HCT116 (cell line): Measurements from ENCODE around the gene KIF26B. TPM values are rescaled to one million over a fixed set of nuclear protein-coding genes. Genes with fewer than 3 reads are reported as not detected.

Experiments
- ATAC-seq: fragments of 200-7000 bp; cut with Tn5 transposase; 2 replicates; pipeline ENCODE4 v1.9.1; 2020; ENCODE audit warnings: mild to moderate bottlenecking, moderate library complexity
- BruUV-seq: library from RNA; stranded (reverse); fragments of 400-500 nt; replicated peaks from 2 replicates; lab custom pipeline; 2021; lab: Mats Ljungman, UMichigan
- CTCF ChIA-PET: fragments of 300-600 bp; sonication (Branson Sonifier 250); formaldehyde crosslinking; loops from one replicate; lab custom pipeline; 2021; ENCODE audit warnings: antibody characterized with exemption; lab: Charles Lee
- POLR2A ChIA-PET: fragments of 300-600, 350-600 bp; sonication (Branson Sonifier 250); formaldehyde crosslinking; loops from one replicate; lab custom pipeline; 2021; ENCODE audit warnings: antibody characterized with exemption; lab: Charles Lee
- RAD21 ChIA-PET, 2 experiments: fragments of 300-600 bp; sonication (Branson Sonifier 250); formaldehyde crosslinking; loops; one replicate each; lab custom pipeline; 2023; ENCODE audit warnings: low total read pairs in 2 of 2; ENCODE audit not compliant: uncharacterized antibody in 2 of 2, unreplicated experiment in 2 of 2, low non-redundant PET in 1 of 2; lab: Charles Lee
- DNase-seq: peaks from one replicate; pipeline ENCODE4 v3.0.0-alpha.2; 2010; ENCODE audit warnings: low read depth, low spot score
- H2AFZ ChIP-seq: fragments of 200-600 bp; shearing (Covaris generic), sonication (generic); 2 replicates; pipeline ENCODE4 v1.6.1; 2017; ENCODE audit warnings: low read depth, mixed run types, mixed read lengths, antibody characterized with exemption, low read length; ENCODE audit not compliant: poor library complexity, severe bottlenecking
- H3K27ac ChIP-seq: 2 replicates; pipeline ENCODE4 v1.5.1; 2012; ENCODE audit warnings: low read depth, low read length
- H3K27me3 ChIP-seq: fragments of 200-600 bp; sonication (generic); 2 replicates; pipeline ENCODE4 v1.6.1; 2016; ENCODE audit warnings: mixed run types, low read length, mixed read lengths; ENCODE audit not compliant: insufficient read depth
- H3K36me3 ChIP-seq, 2 experiments: fragments of 200-500 bp in 1 of 2; fragments of 200-600 bp in 1 of 2; sonication (Bioruptor generic) in 1 of 2; sonication (generic) in 1 of 2; 2 replicates each; pipeline versions ENCODE4 v1.5.1 to v1.6.1; 2014 to 2016; ENCODE audit warnings: low read length in 2 of 2, inconsistent platforms in 1 of 2, mixed read lengths in 1 of 2, mixed run types in 1 of 2; ENCODE audit not compliant: insufficient read depth in 2 of 2, control insufficient read depth in 1 of 2
- H3K4me1 ChIP-seq, 2 experiments: fragments of 200-600 bp in 1 of 2; sonication (generic) in 1 of 2; 2 replicates each; pipeline versions ENCODE4 v1.5.1 to v1.6.1; 2012 to 2017; ENCODE audit warnings: low read length in 2 of 2, inconsistent platforms in 1 of 2, mild to moderate bottlenecking in 1 of 2, mixed read lengths in 1 of 2, mixed run types in 1 of 2, moderate library complexity in 1 of 2; ENCODE audit not compliant: insufficient read depth in 2 of 2, control insufficient read depth in 1 of 2
- H3K4me2 ChIP-seq: fragments of 200-600 bp; sonication (generic); 2 replicates; pipeline ENCODE4 v1.6.1; 2017; ENCODE audit warnings: mixed run types, low read length, mixed read lengths
- H3K4me3 ChIP-seq, 2 experiments: fragments of 200-600 bp in 1 of 2; sonication (generic) in 1 of 2; replicated peaks in 1 of 2; 2 replicates each; pipeline ENCODE4 v1.5.1; 2011 to 2016; ENCODE audit warnings: low read length in 2 of 2, control low read depth in 1 of 2, low read depth in 1 of 2, mild to moderate bottlenecking in 1 of 2, mixed read lengths in 1 of 2, mixed run types in 1 of 2
- H3K79me2 ChIP-seq: fragments of 200-600 bp; sonication (generic); 2 replicates; pipeline ENCODE4 v1.6.1; 2017; ENCODE audit warnings: mild to moderate bottlenecking, mixed run types, low read length, moderate library complexity, mixed read lengths; ENCODE audit not compliant: insufficient read depth
- H3K9ac ChIP-seq: fragments of 200-600 bp; sonication (generic); 2 replicates; pipeline ENCODE4 v1.6.1; 2016; ENCODE audit warnings: low read length, mixed read lengths
- H3K9me2 ChIP-seq: fragments of 200-600 bp; sonication (generic), shearing (Covaris generic); 2 replicates; pipeline ENCODE4 v1.6.1; 2017; ENCODE audit warnings: mixed run types, mild to moderate bottlenecking, moderate library complexity; ENCODE audit not compliant: insufficient read depth
- H3K9me3 ChIP-seq, 2 experiments: fragments of 200-500 bp in 1 of 2; fragments of 200-600 bp in 1 of 2; sonication (Bioruptor generic) in 1 of 2; sonication (generic) in 1 of 2; 2 replicates each; pipeline ENCODE4 v1.6.1; 2014 to 2017; ENCODE audit warnings: low read length in 2 of 2, mixed read lengths in 2 of 2, inconsistent platforms in 1 of 2, low read depth in 1 of 2, mild to moderate bottlenecking in 1 of 2, mixed run types in 1 of 2, moderate library complexity in 1 of 2; ENCODE audit not compliant: control insufficient read depth in 1 of 2, insufficient read depth in 1 of 2
- H4K20me1 ChIP-seq: fragments of 200-600 bp; sonication (generic), shearing (Covaris generic); 2 replicates; pipeline ENCODE4 v1.6.1; 2017; ENCODE audit warnings: mixed run types, mild to moderate bottlenecking, moderate library complexity; ENCODE audit not compliant: insufficient read depth
- CEBPB ChIP-seq: IDR thresholded peaks from 2 replicates; pipeline ENCODE4 v1.6.1; 2012; ENCODE audit warnings: low read depth
- ELF1 ChIP-seq: IDR thresholded peaks from 2 replicates; pipeline ENCODE4 v1.6.1; 2012; ENCODE audit warnings: low read depth, borderline replicate concordance
- POLR2A ChIP-seq: IDR thresholded peaks from 2 replicates; pipeline ENCODE4 v1.7.0; 2011; ENCODE audit warnings: borderline replicate concordance; ENCODE audit not compliant: insufficient read depth, insufficient read length; ENCODE audit errors: extremely low read depth
- SIN3A ChIP-seq: IDR thresholded peaks from 2 replicates; pipeline ENCODE4 v1.6.1; 2012; ENCODE audit warnings: low read depth
- TCF7L2 ChIP-seq: IDR thresholded peaks from 2 replicates; pipeline ENCODE4 v1.7.0; 2011; ENCODE audit warnings: borderline replicate concordance, inconsistent platforms; ENCODE audit not compliant: insufficient read depth, insufficient read length; ENCODE audit errors: extremely low read depth
- ZNF274 ChIP-seq: fragments of 200-500 bp; sonication (Bioruptor generic); IDR thresholded peaks from 2 replicates; pipeline ENCODE4 v1.6.1; 2014; ENCODE audit warnings: mild to moderate bottlenecking, low read depth, low read length, inconsistent platforms
- intact Hi-C: fragments of 100-400 bp; cut with micrococcal nuclease; formaldehyde crosslinking; loops from 2 replicates; pipeline ENCODE4 v1.10.0; 2022
- total RNA-seq: library from RNA; stranded (reverse); gene quantifications from one replicate; pipeline ENCODE4 v1.2.1, GENCODE V29; 2021; ENCODE audit not compliant: unreplicated experiment
- TF ChIP-seq, protein P1 (sequence below): IDR thresholded peaks from 2 replicates; pipeline ENCODE4 v1.6.1; 2012
- TF ChIP-seq, protein P2 (sequence below): IDR thresholded peaks from 2 replicates; pipeline ENCODE4 v1.6.1; 2011; ENCODE audit warnings: mild to moderate bottlenecking, low read length, moderate library complexity; ENCODE audit not compliant: insufficient replicate concordance; ENCODE audit errors: extremely low read depth
- TF ChIP-seq, protein P3 (sequence below), 3 experiments: fragments of 200-600 bp in 1 of 3; sonication (generic) in 1 of 3; IDR thresholded peaks in 2 of 3; conservative IDR thresholded peaks in 1 of 3; 2 replicates each; pipeline ENCODE4 v1.5.1; 2012 to 2017; ENCODE audit warnings: low read depth in 2 of 3, low read length in 2 of 3, antibody characterized with exemption in 1 of 3, borderline replicate concordance in 1 of 3, control low read depth in 1 of 3, mild to moderate bottlenecking in 1 of 3, mixed read lengths in 1 of 3, mixed run types in 1 of 3, moderate library complexity in 1 of 3; ENCODE audit not compliant: insufficient read depth in 1 of 3

The KIF26B gene
- total RNA-seq, 1 experiment from 2014 or later: 0.49 TPM

DNA sequence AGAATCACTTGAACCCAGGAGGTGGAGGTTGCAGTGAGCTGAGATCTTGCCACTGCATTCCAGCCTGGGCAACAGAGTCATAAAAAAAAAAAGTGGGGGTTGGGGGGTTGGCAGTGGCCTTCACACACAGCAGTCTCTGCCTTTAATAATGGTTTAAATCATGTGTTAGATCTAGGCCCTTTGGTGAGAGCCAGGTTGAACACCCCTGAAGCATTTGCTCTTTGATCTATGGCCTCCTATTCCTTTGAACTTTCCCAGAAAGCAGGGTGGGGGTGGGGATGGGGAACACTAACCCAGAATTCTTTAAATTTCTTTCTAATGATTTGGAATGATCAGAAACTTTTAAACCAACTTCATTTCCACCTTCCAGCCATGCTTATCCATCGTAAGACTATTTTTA lies 313.0 kb downstream of the KIF26B start:
- H3K9ac ChIP-seq: no peak overlapping the region
- no peak overlapping the region for H2AFZ ChIP-seq
- H3K36me3 ChIP-seq: no peaks in the 10 kb centered on the region
- H3K79me2 ChIP-seq: no peaks in the 10 kb centered on the region
- POLR2A ChIA-PET: no interaction called here
- H3K4me1 ChIP-seq: no peaks in the 10 kb centered on the region
- H3K27me3 ChIP-seq: peaks cover 5% of the 10 kb centered on the region
- no peak overlapping the region for H3K27ac ChIP-seq
- no peak for DNase-seq
- RAD21 ChIA-PET: no interaction called here
- intact Hi-C loops: no loop called here
- CTCF ChIA-PET: no interaction called here
- no peaks in the 10 kb centered on the region for H3K9me3 ChIP-seq
- BruUV-seq: no TSS peak
- TF ChIP-seq CEBPB: no peak
- TF ChIP-seq, protein P1, sequence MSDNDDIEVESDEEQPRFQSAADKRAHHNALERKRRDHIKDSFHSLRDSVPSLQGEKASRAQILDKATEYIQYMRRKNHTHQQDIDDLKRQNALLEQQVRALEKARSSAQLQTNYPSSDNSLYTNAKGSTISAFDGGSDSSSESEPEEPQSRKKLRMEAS: no peak
- no peak for TF ChIP-seq SIN3A
- no peak for TF ChIP-seq ZNF274
- TF ChIP-seq, all 23 proteins: peak for 0
- H3K4me2 ChIP-seq: no peak overlapping the region
- no peaks in the 10 kb centered on the region for H3K9me2 ChIP-seq
- H3K4me3 ChIP-seq: no peak overlapping the region
- no peaks in the 10 kb centered on the region for H4K20me1 ChIP-seq
- no peak for ATAC-seq

DNA sequence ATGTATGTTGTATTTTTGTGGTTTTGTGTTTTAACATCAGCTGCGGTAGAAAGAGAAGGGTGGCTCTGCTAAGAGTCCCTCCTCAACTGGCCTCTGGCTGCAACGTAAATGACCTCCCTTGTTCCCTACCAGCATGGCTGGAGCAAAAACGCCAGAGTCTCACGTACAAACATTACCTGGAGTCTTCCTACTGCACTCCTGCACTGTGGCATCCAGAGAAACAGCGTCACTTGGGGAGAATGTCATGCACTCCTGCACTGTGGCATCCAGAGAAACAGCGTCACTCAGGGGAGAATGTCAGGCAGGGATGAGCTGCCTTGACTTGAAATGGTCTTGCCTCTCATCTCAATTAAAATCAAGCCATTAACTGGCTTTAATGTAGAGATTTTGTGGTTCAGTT lies 314.2 kb downstream of the KIF26B start:
- Histone ChIP-seq H3K79me2 (no peaks in the 10 kb centered on the region), H3K27ac (no peak overlapping the region), H3K4me3 (no peak overlapping the region), H3K9me3 (no peaks in the 10 kb centered on the region), H3K4me1 (no peaks in the 10 kb centered on the region), H3K27me3 (no peaks in the 10 kb centered on the region), H3K9ac (no peak overlapping the region), H4K20me1 (no peaks in the 10 kb centered on the region), H3K9me2 (no peaks in the 10 kb centered on the region), H3K36me3 (no peaks in the 10 kb centered on the region), H3K4me2 (no peak overlapping the region), H2AFZ (no peak overlapping the region)
- intact Hi-C loops: no loop called here
- CTCF ChIA-PET: no interaction called here
- BruUV-seq: no TSS peak
- no peak for DNase-seq
- POLR2A ChIA-PET: no interaction called here
- TF ChIP-seq, protein P1: no peak
- TF ChIP-seq, protein P2, sequence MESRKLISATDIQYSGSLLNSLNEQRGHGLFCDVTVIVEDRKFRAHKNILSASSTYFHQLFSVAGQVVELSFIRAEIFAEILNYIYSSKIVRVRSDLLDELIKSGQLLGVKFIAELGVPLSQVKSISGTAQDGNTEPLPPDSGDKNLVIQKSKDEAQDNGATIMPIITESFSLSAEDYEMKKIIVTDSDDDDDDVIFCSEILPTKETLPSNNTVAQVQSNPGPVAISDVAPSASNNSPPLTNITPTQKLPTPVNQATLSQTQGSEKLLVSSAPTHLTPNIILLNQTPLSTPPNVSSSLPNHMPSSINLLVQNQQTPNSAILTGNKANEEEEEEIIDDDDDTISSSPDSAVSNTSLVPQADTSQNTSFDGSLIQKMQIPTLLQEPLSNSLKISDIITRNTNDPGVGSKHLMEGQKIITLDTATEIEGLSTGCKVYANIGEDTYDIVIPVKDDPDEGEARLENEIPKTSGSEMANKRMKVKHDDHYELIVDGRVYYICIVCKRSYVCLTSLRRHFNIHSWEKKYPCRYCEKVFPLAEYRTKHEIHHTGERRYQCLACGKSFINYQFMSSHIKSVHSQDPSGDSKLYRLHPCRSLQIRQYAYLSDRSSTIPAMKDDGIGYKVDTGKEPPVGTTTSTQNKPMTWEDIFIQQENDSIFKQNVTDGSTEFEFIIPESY: no peak
- TF ChIP-seq POLR2A: no peak
- no peak for TF ChIP-seq TCF7L2
- TF ChIP-seq, protein P3, sequence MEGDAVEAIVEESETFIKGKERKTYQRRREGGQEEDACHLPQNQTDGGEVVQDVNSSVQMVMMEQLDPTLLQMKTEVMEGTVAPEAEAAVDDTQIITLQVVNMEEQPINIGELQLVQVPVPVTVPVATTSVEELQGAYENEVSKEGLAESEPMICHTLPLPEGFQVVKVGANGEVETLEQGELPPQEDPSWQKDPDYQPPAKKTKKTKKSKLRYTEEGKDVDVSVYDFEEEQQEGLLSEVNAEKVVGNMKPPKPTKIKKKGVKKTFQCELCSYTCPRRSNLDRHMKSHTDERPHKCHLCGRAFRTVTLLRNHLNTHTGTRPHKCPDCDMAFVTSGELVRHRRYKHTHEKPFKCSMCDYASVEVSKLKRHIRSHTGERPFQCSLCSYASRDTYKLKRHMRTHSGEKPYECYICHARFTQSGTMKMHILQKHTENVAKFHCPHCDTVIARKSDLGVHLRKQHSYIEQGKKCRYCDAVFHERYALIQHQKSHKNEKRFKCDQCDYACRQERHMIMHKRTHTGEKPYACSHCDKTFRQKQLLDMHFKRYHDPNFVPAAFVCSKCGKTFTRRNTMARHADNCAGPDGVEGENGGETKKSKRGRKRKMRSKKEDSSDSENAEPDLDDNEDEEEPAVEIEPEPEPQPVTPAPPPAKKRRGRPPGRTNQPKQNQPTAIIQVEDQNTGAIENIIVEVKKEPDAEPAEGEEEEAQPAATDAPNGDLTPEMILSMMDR (IDR thresholded peaks at IDR 0.05 in 2 of 3, conservative IDR thresholded peaks at IDR 0.05 in 1 of 3; ENCODE audit: borderline replicate concordance in 1 of 3, insufficient read depth in 1 of 3, low read depth in 2 of 3, low read length in 2 of 3): no peak
- no peak for TF ChIP-seq ELF1
- ATAC-seq: no peak
- RAD21 ChIA-PET: no interaction called here
